ENCODE results near the gene IMMT.
A peak's percentile ranks its signal among the peaks of the same experiment; 100 is the strongest.
"Not testable (repeated sequence)": the region's sequence is repeated elsewhere in the genome, so short reads cannot be mapped to it uniquely, and the experiment has no call there.

IMMT gene
- total RNA-seq: 44.0 to 71.9 reads per million in 2 donors

- peak; percentile 86 to 98 (median 89) for DNase-seq
These were observed at the start of gene IMMT for GRCh38 chr2:86195055-86195807. TSS of gene IMMT (minus strand) at chr2:86195462. CDS start at chr2:86195382, 80 bp downstream.

GRCh38 chr2:86244781-86245180 is 49.5 kb upstream of the IMMT start:
- not testable (repeated sequence) for DNase-seq

- no peak for DNase-seq
These were observed 48.9 kb upstream of the IMMT start for GRCh38 chr2:86243950-86244733.

DNA sequence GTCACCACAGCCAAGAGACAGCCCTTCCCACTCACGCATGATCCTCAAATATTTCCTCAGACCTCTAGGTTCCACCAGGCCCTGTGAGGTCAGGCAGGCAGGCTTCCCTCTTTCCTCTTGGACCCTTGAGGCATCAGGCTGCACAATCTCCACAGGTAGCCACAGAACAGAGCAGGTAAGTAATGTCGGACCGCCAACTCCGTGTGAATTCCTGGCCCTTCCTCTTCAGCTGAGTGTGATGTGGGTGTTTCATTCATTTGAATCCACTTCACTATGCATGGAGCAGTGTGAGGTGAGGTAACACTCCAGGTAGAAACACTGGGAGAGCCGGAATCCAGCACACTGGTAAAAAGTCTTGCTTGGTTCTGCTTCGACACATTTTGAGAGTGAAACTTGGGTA is 48.0 kb upstream of the IMMT start:
- no peak for DNase-seq

DNA sequence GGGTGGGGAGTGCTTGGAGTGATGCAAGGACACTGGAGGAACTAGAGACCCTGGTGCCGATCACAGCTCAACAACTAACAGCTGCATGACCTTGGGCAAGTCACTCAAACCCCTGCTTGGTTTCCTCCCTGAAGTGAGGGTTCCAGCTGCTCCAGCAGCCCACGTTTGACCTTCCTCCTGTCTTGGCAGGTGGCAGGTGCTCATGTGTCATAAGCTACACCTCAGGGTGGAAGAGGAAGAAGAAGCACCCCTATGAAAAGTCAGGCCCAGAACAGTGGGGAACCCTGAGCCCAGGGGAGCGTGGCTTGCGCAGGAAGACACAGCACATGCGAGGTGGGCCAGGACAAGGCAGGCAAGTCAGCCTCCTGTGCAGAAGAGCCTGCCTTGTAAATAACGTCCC is 46.3 kb upstream of the IMMT start:
- DNase-seq: no peak

DNA sequence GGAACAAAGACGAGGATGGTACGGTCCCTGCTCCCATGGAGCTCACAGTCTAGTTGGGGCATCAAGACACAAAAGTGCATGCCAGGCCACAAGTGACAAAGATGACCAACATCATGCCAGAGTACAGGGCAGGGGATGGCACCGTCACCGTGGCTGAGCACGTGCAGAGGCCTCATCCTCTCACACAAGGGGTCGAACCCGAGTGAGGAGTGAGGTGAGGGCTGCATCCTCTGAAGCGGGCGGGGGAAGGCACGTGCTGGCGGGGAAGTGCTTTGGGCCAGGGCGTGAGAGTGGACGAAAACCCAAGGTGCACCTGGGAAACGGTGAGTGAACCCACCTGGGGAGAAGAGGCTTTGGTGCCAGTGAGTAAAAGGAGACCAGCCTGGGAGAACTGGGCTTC is 45.0 kb upstream of the IMMT start:
- no peak for DNase-seq

- no peak for DNase-seq
These were observed 44.5 kb upstream of the IMMT start for GRCh38 chr2:86239745-86240144.

GRCh38 chr2:86239326-86239725 is 44.1 kb upstream of the IMMT start:
- DNase-seq: no peak

DNA sequence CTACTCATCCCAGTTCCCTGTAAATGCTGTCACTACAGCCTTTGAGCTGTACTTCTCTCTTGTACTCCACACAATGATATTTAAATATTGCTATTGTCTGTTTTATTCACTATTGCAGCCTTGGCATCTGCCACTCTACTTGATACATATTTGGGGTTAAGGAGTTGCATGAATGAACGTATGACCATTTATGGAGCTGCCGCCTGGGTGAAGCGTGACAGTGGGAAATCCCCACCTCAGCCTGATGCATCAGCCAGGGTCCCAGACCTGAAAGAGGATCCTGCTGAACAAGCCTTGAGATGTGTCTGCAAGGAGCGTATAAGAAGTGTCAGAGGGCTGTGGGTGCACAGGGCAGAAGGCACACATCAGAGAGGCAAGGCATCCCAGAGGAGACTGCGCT is 43.1 kb upstream of the IMMT start:
- DNase-seq: peak in 1 of 5 experiments; percentile 75

DNA sequence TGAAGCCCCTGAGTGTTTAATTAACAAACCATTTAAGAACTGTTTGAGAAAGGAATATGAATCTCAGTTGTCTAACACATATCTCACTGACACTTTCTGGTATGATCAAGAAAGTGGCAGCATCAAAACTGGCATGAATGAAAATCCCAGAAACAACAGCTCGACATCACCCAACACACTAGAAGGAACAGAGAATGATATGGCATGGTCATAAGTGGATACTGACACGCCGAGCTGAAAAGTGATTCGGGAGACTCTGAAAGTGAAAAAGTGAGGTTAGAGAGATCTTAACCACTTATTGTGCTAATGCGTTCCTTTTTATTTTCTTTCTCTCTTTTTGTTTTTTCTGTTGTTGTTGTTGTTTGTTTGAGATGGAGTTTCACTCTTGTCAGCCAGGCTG is 41.9 kb upstream of the IMMT start:
- no peak for DNase-seq

DNA sequence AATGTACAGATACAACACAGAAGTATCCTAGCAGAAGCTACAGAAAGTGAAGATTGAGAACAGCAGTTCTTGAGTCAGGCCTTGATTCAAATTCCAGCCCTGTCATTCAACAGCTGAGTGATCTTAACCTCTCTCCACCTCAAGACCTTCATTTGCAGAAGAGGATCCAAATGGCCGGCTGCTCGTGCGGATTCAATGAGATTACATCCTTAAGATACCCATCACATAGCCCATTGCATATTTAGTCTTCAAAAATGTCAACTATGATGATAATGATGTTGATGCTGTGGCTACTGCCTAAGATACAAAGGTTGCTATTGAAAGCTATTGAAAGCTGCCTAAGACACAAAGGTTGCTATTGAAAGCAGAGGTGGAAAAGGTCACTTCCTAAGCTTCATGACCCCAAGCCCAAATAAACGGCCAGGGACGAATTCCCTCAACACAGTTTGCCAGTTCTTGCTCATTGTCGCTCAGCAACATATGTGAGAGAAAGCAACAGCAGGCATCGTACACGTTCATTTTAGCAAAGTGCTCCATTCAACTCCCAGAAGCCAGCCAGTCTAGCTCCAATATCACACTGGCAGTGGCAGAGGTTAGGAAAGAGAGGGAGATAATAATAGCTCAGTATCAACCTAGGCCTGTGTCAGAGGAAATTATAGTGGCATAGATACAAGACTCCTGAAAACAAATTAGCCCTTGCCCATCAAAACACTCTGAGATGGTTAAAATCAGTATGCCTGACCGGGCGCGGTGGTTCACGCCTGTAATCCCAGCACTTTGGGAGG is 40.1 kb upstream of the IMMT start:
- no peak for DNase-seq

DNA sequence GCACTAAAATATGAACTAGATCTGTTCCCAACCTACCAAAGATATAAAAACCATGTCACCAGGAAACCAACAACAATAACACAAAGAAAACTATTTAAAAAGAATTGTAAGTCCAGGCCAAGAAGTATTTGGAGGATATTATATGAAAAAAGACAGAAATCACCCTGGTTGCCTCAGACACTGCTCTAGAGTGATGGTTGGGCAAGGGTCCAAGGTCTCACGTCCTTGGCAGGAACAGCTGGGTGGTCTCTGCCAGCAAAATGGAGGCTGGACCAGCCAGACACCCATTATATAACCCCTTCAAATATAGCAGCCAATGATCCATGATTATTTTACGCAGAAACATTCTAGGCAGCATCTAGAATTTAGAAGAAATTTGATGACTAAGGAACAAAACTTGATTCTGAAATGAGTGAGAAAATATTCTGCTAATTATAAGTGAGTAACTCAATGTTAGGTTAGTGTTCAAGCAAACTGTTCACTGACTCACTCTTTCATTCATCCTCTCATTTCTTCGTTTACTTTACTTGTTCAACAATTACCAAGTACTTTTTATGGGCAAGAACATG is 39.4 kb upstream of the IMMT start:
- DNase-seq: no peak

DNA sequence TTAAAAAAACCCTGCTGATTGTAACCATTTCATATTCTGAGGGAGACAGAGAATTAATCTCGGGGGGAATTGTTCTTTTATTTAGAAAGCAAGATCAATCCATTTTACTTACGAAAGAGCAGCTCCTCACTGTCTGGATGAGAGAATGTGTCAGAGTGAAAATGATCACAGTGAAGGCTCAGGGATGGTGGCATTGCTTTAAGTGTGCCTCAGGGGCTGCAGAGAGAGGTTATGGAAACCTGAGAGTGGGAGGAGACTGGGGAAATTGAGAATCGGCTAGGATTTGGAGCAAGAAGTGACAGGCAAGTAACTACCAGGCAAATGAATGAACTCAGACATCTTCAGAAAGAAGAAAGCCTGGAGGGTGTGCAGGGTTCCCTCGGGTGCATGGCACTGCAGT is 38.2 kb upstream of the IMMT start:
- DNase-seq: no peak

DNA sequence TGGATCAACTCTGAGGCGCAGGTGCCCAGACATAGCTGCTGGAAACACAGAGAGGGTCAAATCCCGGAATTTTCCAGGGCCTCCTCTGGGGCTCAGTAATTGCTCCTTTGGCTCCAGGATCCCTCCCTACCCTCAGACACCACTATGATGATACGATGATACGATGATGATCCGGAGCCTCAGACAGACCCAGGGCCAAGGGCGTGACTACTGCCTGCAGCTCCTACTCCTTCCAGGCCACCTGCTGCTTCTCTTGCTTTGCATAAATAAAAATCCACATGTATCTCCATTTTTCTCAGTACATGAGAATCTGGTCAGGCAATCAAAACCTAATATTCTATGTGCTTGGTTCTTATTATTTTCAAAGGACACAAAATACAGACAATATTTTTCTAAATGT is 37.6 kb upstream of the IMMT start:
- DNase-seq: no peak

DNA sequence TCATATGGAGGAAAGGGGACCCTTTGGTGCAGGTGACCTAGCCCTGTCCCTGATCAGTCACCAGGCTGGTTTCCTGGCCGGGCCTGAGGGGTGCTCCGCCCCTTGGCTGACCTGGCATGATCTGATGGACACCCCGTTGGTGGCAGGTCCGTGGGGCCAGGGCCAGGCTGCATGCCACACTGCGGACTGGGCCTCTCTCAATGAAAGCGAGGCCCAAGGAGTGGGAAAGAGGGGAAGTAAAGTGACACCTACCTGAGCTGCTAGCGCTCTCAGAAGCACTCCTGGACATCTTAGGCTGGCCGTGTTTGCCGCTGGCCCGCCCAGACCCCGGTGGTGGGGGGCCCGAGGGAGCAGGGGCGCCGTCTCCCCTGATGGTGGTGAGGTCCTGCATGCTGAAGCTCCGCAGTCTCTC is 37.1 kb upstream of the IMMT start:
- no peak for DNase-seq

DNA sequence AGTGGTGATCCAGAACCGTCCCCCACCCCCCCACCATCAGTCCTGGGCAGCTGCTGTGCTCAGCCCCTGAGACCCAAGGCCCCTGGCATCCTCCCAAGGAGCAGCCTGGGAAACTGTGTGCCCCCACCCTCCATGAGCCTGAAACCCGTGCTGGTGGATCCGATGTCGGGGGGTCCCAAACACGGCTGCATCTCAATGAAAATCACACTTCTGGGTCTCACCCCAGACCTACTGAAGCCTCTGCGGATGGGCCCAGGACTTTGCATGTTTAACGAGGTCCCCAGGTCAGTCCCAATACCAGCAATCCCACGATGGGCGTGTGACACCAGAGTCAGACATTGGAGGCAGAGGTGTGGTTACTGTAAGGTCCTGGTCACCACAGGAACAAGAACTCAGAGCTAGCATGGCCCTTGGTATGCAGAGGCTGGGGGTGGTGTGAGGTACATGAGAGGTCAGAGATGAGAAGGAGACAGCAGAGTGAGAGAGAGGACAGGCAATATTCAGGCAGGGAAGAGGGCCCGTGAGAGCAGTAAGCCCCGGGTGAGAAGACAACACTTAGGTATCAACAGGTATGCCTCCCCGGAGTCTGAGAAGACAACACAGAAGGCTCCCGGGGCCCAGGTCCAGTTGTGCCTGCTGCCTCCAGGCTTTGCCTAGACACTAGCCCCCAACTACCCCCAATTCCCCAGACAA is 36.6 kb upstream of the IMMT start:
- DNase-seq: no peak

DNA sequence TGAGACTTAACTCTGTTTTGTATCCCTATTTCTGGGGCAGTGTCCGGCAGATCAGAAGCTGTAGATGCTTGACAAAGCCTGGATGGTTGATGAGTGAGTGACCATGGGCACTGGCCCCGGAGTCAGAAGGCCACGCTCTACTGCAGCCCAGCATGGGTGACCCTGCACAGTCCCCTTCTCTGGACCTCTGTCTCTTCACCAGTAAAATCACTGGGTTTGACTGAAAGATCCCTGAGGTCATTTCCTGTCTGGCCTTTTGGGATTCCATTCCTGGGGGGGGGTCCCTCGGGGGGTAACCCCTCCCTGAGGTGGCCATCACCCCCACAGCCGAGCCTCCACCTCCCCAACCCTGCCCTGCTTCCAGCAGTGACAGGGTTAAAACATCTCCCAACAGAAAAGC is 35.7 kb upstream of the IMMT start:
- DNase-seq: no peak

- no peak for DNase-seq
These were observed 34.0 kb upstream of the IMMT start for GRCh38 chr2:86229221-86229620.

- not testable (repeated sequence) for DNase-seq
These were observed 33.3 kb upstream of the IMMT start for GRCh38 chr2:86228574-86228973.

DNA sequence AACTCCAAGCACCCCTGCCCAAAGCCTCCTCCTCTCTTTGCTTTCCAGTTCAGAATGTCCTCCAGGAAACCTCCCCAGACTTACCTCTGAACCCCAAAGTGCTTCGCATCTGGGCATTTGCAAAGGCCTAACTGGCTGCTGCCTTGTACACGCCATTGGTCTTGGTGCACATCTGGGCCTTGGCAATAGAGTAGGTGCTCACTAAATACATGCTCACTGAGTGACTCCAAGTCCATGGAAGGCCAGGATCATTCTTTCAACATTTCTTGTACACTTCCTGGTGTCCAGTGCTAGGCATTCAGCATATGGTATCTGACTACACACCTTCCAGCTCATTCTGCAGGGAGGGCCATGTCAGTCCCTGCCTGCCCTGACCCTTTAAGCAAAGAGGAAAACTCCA is 32.4 kb upstream of the IMMT start:
- DNase-seq: no peak

- no peak for DNase-seq
These were observed 31.6 kb upstream of the IMMT start for GRCh38 chr2:86226636-86227520.
